Tibial nerve (tissue), 4 donors: Measurements from ENCODE around the gene DOHH.

ENCODE experiments used
- EP300 ChIP-seq, 2 donors: sonication (generic); formaldehyde crosslinking; IDR thresholded peaks; one replicate each; pipeline ENCODE4 v1.6.1; 2017; ENCODE audit warnings: antibody characterized with exemption in 2 of 2, mild to moderate bottlenecking in 1 of 2
- POLR2A ChIP-seq, 2 donors: fragments of 450-650 bp; IDR thresholded peaks; one replicate each; pipeline ENCODE4 v1.6.1; 2017; ENCODE audit warnings: antibody characterized with exemption in 2 of 2, mild to moderate bottlenecking in 2 of 2, moderate library complexity in 2 of 2
- TF ChIP-seq, protein P1 (sequence below), 5 experiments: fragments of 200-600 bp in 3 of 5; fragments of 450-650 bp in 2 of 5; sonication (generic) in 3 of 5; IDR thresholded peaks; one replicate each; pipeline ENCODE4 v1.5.1; 2016 to 2019; ENCODE audit warnings: antibody characterized with exemption in 5 of 5, mild to moderate bottlenecking in 3 of 5, moderate library complexity in 2 of 5

DNA sequence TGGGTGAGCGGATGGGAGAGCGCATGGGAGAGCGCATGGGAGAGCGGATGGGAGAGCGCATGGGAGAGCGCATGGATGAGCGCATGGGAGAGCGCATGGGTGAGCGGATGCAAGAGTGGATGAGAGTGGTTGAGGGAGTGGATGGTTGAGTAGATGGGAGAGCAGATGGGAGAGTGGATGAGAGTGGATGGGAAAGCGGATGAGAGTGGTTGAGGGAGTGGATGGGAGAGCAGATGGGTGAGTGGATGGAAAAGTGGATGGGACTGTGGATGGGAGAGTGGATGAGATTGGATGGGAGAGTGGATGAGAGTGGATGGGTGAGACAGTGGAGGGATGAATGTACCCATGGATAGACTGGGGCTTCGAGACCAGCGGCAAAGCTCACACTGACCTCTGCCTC is 29.9 kb upstream of the DOHH start:
- TF ChIP-seq EP300 (IDR thresholded peaks at IDR 0.05) (no peak), POLR2A (IDR thresholded peaks at IDR 0.05) (no peak)
- TF ChIP-seq, protein P1, sequence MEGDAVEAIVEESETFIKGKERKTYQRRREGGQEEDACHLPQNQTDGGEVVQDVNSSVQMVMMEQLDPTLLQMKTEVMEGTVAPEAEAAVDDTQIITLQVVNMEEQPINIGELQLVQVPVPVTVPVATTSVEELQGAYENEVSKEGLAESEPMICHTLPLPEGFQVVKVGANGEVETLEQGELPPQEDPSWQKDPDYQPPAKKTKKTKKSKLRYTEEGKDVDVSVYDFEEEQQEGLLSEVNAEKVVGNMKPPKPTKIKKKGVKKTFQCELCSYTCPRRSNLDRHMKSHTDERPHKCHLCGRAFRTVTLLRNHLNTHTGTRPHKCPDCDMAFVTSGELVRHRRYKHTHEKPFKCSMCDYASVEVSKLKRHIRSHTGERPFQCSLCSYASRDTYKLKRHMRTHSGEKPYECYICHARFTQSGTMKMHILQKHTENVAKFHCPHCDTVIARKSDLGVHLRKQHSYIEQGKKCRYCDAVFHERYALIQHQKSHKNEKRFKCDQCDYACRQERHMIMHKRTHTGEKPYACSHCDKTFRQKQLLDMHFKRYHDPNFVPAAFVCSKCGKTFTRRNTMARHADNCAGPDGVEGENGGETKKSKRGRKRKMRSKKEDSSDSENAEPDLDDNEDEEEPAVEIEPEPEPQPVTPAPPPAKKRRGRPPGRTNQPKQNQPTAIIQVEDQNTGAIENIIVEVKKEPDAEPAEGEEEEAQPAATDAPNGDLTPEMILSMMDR (IDR thresholded peaks at IDR 0.05): no peak
